A549 (cell line): ENCODE measurements around the gene TAL2.

Experiments used
- CHD2 ChIP-seq: fragments of 150-350 bp; IDR thresholded peaks from 2 replicates; pipeline ENCODE4 v1.6.1; 2014; ENCODE audit warnings: low read length; ENCODE audit not compliant: partially characterized antibody
- EP300 ChIP-seq, 2 experiments: fragments of >200 bp; sonication (Bioruptor Twin); formaldehyde crosslinking; IDR thresholded peaks; 2 replicates in 1 of 2; 3 replicates in 1 of 2; pipeline ENCODE4 v1.6.1; 2016 to 2017
- HDAC2 ChIP-seq: fragments of 200-600 bp; sonication (generic); IDR thresholded peaks from 2 replicates; pipeline ENCODE4 v1.6.1; 2016
- POLR2A ChIP-seq: IDR thresholded peaks from 2 replicates; pipeline ENCODE4 v1.6.1; 2012; ENCODE audit warnings: mild to moderate bottlenecking, low read length
- RAD21 ChIP-seq, 2 experiments: fragments of >200 bp in 1 of 2; sonication (Bioruptor Twin) in 1 of 2; formaldehyde crosslinking in 1 of 2; IDR thresholded peaks in 1 of 2; conservative IDR thresholded peaks in 1 of 2; 2 replicates in 1 of 2; 3 replicates in 1 of 2; pipeline ENCODE4 v1.6.1; 2012 to 2018; ENCODE audit warnings: inconsistent platforms in 1 of 2
- TF ChIP-seq, protein P1 (sequence below): fragments of >200 bp; sonication (Bioruptor Twin); formaldehyde crosslinking; IDR thresholded peaks from 3 replicates; pipeline ENCODE4 v1.5.1; 2016
- TF ChIP-seq, protein P2 (sequence below): fragments of 200-600 bp; sonication (generic); IDR thresholded peaks from 2 replicates; pipeline ENCODE4 v1.6.1; 2016; ENCODE audit warnings: antibody characterized with exemption, mild to moderate bottlenecking, moderate library complexity
- TF ChIP-seq, protein P3 (sequence below): fragments of 250-450 bp; sonication (Bioruptor Pico); IDR thresholded peaks from 2 replicates; pipeline ENCODE4 v1.5.0; 2021; ENCODE audit warnings: mild to moderate bottlenecking, moderate library complexity, borderline replicate concordance

DNA sequence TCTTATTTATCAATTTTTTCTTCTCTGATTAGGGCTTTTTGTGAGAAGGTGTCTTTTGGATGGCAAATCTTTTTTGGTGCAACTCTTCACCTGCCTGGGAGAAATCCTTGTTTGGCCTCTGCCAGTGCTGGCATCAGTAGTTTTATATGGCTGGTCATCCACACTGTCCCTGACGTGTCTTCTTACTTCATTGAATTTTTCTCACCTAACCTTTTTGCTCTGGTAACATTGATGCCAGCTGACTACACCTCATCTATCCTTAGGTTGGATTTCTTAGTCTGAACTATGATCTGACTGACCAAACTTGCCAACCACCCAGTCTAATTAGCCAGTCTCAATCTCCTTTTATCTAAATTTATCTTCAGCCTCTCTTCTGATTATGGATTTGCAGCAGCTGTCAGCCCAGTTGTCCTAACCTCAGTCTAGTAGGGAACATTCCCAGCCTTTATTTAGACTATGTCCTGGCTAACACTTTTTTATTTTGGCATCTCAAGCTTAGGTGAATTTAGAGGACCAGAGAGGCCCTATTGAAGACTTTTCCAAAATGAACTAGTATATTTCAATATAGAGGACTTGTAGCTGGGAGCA is 21.5 kb downstream of the TAL2 start:
- no peak for TF ChIP-seq EP300 (IDR thresholded peaks at IDR 0.05)
- no peak for TF ChIP-seq CHD2
- TF ChIP-seq, protein P1, sequence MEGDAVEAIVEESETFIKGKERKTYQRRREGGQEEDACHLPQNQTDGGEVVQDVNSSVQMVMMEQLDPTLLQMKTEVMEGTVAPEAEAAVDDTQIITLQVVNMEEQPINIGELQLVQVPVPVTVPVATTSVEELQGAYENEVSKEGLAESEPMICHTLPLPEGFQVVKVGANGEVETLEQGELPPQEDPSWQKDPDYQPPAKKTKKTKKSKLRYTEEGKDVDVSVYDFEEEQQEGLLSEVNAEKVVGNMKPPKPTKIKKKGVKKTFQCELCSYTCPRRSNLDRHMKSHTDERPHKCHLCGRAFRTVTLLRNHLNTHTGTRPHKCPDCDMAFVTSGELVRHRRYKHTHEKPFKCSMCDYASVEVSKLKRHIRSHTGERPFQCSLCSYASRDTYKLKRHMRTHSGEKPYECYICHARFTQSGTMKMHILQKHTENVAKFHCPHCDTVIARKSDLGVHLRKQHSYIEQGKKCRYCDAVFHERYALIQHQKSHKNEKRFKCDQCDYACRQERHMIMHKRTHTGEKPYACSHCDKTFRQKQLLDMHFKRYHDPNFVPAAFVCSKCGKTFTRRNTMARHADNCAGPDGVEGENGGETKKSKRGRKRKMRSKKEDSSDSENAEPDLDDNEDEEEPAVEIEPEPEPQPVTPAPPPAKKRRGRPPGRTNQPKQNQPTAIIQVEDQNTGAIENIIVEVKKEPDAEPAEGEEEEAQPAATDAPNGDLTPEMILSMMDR: no peak
- TF ChIP-seq POLR2A: no peak
- TF ChIP-seq HDAC2: no peak
- TF ChIP-seq, protein P2, sequence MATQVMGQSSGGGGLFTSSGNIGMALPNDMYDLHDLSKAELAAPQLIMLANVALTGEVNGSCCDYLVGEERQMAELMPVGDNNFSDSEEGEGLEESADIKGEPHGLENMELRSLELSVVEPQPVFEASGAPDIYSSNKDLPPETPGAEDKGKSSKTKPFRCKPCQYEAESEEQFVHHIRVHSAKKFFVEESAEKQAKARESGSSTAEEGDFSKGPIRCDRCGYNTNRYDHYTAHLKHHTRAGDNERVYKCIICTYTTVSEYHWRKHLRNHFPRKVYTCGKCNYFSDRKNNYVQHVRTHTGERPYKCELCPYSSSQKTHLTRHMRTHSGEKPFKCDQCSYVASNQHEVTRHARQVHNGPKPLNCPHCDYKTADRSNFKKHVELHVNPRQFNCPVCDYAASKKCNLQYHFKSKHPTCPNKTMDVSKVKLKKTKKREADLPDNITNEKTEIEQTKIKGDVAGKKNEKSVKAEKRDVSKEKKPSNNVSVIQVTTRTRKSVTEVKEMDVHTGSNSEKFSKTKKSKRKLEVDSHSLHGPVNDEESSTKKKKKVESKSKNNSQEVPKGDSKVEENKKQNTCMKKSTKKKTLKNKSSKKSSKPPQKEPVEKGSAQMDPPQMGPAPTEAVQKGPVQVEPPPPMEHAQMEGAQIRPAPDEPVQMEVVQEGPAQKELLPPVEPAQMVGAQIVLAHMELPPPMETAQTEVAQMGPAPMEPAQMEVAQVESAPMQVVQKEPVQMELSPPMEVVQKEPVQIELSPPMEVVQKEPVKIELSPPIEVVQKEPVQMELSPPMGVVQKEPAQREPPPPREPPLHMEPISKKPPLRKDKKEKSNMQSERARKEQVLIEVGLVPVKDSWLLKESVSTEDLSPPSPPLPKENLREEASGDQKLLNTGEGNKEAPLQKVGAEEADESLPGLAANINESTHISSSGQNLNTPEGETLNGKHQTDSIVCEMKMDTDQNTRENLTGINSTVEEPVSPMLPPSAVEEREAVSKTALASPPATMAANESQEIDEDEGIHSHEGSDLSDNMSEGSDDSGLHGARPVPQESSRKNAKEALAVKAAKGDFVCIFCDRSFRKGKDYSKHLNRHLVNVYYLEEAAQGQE: no peak
- no peak for TF ChIP-seq RAD21 (conservative IDR thresholded peaks at IDR 0.05 in 1 of 2, IDR thresholded peaks at IDR 0.05 in 1 of 2)
- TF ChIP-seq, protein P3, sequence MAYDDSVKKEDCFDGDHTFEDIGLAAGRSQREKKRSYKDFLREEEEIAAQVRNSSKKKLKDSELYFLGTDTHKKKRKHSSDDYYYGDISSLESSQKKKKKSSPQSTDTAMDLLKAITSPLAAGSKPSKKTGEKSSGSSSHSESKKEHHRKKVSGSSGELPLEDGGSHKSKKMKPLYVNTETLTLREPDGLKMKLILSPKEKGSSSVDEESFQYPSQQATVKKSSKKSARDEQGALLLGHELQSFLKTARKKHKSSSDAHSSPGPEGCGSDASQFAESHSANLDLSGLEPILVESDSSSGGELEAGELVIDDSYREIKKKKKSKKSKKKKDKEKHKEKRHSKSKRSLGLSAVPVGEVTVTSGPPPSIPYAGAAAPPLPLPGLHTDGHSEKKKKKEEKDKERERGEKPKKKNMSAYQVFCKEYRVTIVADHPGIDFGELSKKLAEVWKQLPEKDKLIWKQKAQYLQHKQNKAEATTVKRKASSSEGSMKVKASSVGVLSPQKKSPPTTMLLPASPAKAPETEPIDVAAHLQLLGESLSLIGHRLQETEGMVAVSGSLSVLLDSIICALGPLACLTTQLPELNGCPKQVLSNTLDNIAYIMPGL (CRISPR knock-in tag): no peak
